Effector memory CD4-positive, alpha-beta T cell (primary cell): ENCODE data around the gene HPD.

ENCODE experiments used
- DNase-seq, 3 donors: peaks; one replicate each; pipeline ENCODE4 v3.0.0-alpha.2; 2020
- H3K27ac ChIP-seq: 2 replicates; pipeline ENCODE4 v1.7.0; 2013; ENCODE audit warnings: mild to moderate bottlenecking, low read length, moderate library complexity; ENCODE audit not compliant: insufficient read depth, poor library complexity, severe bottlenecking
- H3K27me3 ChIP-seq: replicated peaks from 2 replicates; pipeline ENCODE4 v1.7.0; 2013; ENCODE audit warnings: mild to moderate bottlenecking, low read length; ENCODE audit not compliant: insufficient read depth, control insufficient read depth, poor library complexity, severe bottlenecking
- H3K36me3 ChIP-seq: 2 replicates; pipeline ENCODE4 v1.7.0; 2013; ENCODE audit warnings: mild to moderate bottlenecking, low read length, moderate library complexity; ENCODE audit not compliant: control insufficient read depth, insufficient read depth
- H3K4me1 ChIP-seq: 2 replicates; pipeline ENCODE4 v1.7.0; 2013; ENCODE audit warnings: low read length, mild to moderate bottlenecking; ENCODE audit not compliant: control insufficient read depth, insufficient read depth, poor library complexity, severe bottlenecking
- H3K4me3 ChIP-seq: 2 replicates; pipeline ENCODE4 v1.7.0; 2013; ENCODE audit warnings: low read length, low read depth, mild to moderate bottlenecking; ENCODE audit not compliant: insufficient read depth, poor library complexity, severe bottlenecking
- H3K9me3 ChIP-seq: 2 replicates; pipeline ENCODE4 v1.7.0; 2013; ENCODE audit warnings: mild to moderate bottlenecking, low read length, moderate library complexity; ENCODE audit not compliant: control insufficient read depth

HPD gene

GRCh38 chr12:121799156-121799841 lies 59.4 kb downstream of the HPD start:
- Histone ChIP-seq H3K4me1 (peaks cover 28% of the 10 kb centered on the region), H3K27me3 (no peaks in the 10 kb centered on the region)

DNA sequence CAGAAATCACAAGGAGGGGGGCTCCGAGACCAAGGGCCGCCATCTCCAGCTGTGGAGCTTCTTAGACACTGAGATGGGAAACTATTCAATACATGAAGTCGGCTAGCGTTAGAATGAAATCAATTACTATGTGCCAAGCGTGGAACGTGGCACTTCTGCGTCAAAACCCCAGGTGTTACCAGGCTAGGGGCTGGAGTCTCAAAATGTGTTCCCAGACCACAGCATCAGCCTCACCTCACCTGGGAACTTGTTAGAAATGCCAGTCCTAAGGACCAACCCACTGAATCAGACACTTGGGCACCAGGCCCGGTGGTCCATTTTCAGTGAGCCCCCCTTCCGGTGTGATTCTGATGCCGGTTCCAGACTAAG lies 59.9 kb downstream of the HPD start:
- peak overlapping the region; percentile 54 for H3K27ac ChIP-seq
- no peaks in the 10 kb centered on the region for H3K9me3 ChIP-seq
- peaks cover 17% of the 10 kb centered on the region for H3K36me3 ChIP-seq
- H3K4me3 ChIP-seq: peak overlapping the region; percentile 3
- H3K27me3 ChIP-seq: no peaks in the 10 kb centered on the region
- DNase-seq: no peak
- H3K4me1 ChIP-seq: peaks cover 31% of the 10 kb centered on the region

More at GRCh38 chr12:121799156-121799841, 59.4 kb downstream of the HPD start:
- no peak for DNase-seq
- no peaks in the 10 kb centered on the region for H3K9me3 ChIP-seq
- H3K4me3 ChIP-seq: peak overlapping the region; percentile 82
- peaks cover 17% of the 10 kb centered on the region for H3K36me3 ChIP-seq
- peak overlapping the region; percentile 98 for H3K27ac ChIP-seq

- Histone ChIP-seq H3K4me3 (no peak overlapping the region), H3K27me3 (no peaks in the 10 kb centered on the region), H3K36me3 (peaks cover 17% of the 10 kb centered on the region), H3K4me1 (peaks cover 31% of the 10 kb centered on the region), H3K27ac (peak overlapping the region; percentile 54), H3K9me3 (no peaks in the 10 kb centered on the region)
- DNase-seq: no peak
Measured at GRCh38 chr12:121797937-121798786, 60.5 kb downstream of the HPD start.

DNA sequence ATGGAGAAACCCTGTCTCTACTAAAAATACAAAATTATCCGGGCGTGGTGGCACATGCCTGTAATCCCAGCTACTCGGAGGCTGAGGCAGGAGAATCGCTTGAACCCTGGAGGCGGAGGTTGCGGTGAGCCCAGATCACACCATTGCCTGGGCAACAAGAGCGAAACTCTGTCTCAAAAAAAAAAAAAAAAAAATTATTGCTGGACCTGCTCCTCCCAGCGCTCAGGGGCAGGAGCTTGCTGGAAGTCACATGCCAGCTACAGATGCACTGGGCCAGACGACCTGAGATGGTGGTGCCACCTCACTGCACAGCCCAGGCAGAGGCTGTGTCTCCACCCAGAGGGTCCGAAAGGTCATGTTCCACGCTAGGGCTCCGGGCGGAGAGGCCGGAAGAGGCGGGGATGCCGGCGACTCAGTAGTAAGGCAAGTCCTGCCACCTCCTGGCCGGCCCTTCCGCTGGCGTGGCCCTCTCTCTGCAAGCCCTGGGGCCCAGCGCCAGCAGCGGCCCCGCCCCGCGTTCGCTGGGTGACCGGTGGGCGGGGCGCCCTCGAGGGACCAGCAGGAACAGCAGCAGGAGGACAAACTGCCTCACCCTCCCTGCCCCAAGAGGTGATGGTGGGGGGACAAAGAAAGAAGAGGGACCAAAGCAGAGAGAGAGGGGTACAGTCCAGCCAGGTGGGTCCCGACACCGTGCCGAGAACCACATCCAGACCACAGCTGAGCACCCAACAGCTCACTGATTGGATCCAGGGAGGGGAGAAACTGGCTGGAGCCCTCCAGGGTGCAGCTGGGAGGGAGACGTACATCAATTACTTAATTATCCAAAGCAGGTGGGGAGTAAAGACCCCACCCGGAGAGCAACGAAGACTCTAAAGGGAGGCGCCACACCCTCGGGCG lies 61.6 kb downstream of the HPD start:
- Histone ChIP-seq H3K4me3 (no peak overlapping the region), H3K27ac (no peak overlapping the region), H3K27me3 (no peaks in the 10 kb centered on the region), H3K36me3 (peaks cover 17% of the 10 kb centered on the region), H3K9me3 (no peaks in the 10 kb centered on the region), H3K4me1 (peaks cover 37% of the 10 kb centered on the region)
- DNase-seq: no peak

- peak; percentile 71 to 80 (median 73) for DNase-seq
- Histone ChIP-seq H3K27me3 (no peaks in the 10 kb centered on the region), H3K4me3 (no peak overlapping the region), H3K4me1 (peaks cover 53% of the 10 kb centered on the region), H3K9me3 (no peaks in the 10 kb centered on the region), H3K36me3 (peaks cover 17% of the 10 kb centered on the region), H3K27ac (peak overlapping the region; percentile 99)
Measured at GRCh38 chr12:121795034-121795968, 63.4 kb downstream of the HPD start.

DNA sequence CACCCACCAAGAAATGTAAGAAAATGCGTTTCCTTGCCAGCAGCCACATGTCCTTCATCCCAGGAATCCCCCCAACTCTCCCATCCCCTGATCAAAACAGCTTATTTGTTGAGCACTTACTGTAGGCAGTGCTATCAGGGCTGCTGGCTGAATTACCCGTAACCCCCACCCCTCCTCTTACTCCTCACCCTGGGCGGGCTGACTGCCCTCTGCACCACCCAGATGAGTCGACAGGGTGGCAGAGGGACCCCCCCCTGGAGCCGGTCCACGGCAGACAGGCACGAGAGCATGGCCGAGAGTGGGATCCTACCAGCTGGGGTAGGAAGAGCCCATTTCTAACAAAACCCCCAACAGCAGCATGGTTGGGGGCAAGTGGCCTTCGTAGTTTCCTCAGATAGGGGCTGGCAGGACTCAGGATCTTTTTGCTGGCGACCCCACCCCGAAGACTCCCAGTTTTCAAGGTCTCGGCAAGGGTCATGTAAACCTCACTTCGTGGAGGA lies 64.1 kb downstream of the HPD start:
- peaks cover 58% of the 10 kb centered on the region for H3K4me1 ChIP-seq
- peak overlapping the region; percentile 33 for H3K4me3 ChIP-seq
- no peak for DNase-seq
- no peaks in the 10 kb centered on the region for H3K9me3 ChIP-seq
- H3K27ac ChIP-seq: peak overlapping the region; percentile 99
- H3K36me3 ChIP-seq: peaks cover 17% of the 10 kb centered on the region
- H3K27me3 ChIP-seq: no peaks in the 10 kb centered on the region

- Histone ChIP-seq H3K27ac (peak overlapping the region; percentile 99), H3K27me3 (no peaks in the 10 kb centered on the region), H3K9me3 (no peaks in the 10 kb centered on the region), H3K4me1 (peaks cover 60% of the 10 kb centered on the region), H3K36me3 (peaks cover 17% of the 10 kb centered on the region), H3K4me3 (peak overlapping the region; percentile 86)
- DNase-seq: peak; percentile 89 to 93 (median 92)
Measured at GRCh38 chr12:121793838-121794533, 64.7 kb downstream of the HPD start.

GRCh38 chr12:121793440-121793837 lies 65.2 kb downstream of the HPD start, which contains the start of gene RHOF:
TSS of gene RHOF (minus strand) at chr12:121793688. CDS start at chr12:121793633, 55 bp downstream.
- H3K27ac ChIP-seq: peak within 1 kb of the TSS; percentile 99
- DNase-seq: no peak
- H3K36me3 ChIP-seq: peaks cover 13% of the 10 kb centered on the region
- H3K4me1 ChIP-seq: peaks cover 60% of the 10 kb centered on the region
- H3K9me3 ChIP-seq: no peaks in the 10 kb centered on the region
- peak within 1 kb of the TSS; percentile 86 for H3K4me3 ChIP-seq
- no peaks in the 10 kb centered on the region for H3K27me3 ChIP-seq
